SU-DHL-6 (cell line): ENCODE data around the gene IGSF3.

Experiments used
- CTCF ChIP-seq: fragments of 200-600 bp; sonication (generic); IDR thresholded peaks from one replicate; pipeline ENCODE4 v1.5.1; 2017; ENCODE audit warnings: antibody characterized with exemption, mild to moderate bottlenecking, low read length, moderate library complexity; ENCODE audit not compliant: insufficient read depth, poor library complexity, severe bottlenecking
- EZH2phosphoT487 ChIP-seq: fragments of 200-600 bp; sonication (generic), shearing (Covaris generic); conservative IDR thresholded peaks from 2 replicates; pipeline ENCODE4 v1.6.1; 2018; ENCODE audit warnings: mild to moderate bottlenecking, antibody characterized with exemption, low read length, moderate library complexity, mixed read lengths

GRCh38 chr1:116666187-116667077 lies 1.1 kb downstream of the IGSF3 start:
- TF ChIP-seq CTCF (no peak), EZH2phosphoT487 (no peak)
